ENCODE data around the gene CRB1. TPM values are rescaled to one million over a fixed set of nuclear protein-coding genes. Genes with fewer than 3 reads are reported as not detected.

CRB1 gene
- total RNA-seq, 1 donor from 2014 or later, result 0.05 TPM

DNA sequence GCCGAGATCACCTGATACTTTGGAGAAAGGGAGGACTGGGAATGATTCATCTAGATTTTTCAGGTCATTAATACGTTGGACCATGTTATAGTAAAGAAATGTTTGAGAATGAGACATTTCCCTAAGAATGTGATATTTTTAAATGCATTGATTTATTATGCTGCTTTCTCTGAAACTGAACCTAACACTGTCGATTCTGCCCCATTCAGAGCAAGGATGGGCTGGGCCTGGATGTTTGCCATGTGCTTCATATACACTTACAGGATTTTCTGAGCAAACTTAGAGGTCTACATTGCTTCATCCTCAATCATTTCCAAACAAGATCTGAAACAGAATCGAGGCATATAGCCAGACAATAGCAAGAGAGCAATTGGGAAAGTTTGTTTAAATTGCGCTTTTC is 183.3 kb downstream of the CRB1 start:
- Histone ChIP-seq H3K4me1 (no peaks in the 10 kb centered on the region), H3K4me3 (no peak overlapping the region), H3K36me3 (no peaks in the 10 kb centered on the region), H3K27ac (replicated peaks) (no peak overlapping the region), H3K27me3 (ENCODE audit: low read depth) (no peaks in the 10 kb centered on the region), H3K9me3 (replicated peaks) (no peaks in the 10 kb centered on the region)
- intact Hi-C loops (cut with micrococcal nuclease), result no loop called here
- TF ChIP-seq, protein P1, sequence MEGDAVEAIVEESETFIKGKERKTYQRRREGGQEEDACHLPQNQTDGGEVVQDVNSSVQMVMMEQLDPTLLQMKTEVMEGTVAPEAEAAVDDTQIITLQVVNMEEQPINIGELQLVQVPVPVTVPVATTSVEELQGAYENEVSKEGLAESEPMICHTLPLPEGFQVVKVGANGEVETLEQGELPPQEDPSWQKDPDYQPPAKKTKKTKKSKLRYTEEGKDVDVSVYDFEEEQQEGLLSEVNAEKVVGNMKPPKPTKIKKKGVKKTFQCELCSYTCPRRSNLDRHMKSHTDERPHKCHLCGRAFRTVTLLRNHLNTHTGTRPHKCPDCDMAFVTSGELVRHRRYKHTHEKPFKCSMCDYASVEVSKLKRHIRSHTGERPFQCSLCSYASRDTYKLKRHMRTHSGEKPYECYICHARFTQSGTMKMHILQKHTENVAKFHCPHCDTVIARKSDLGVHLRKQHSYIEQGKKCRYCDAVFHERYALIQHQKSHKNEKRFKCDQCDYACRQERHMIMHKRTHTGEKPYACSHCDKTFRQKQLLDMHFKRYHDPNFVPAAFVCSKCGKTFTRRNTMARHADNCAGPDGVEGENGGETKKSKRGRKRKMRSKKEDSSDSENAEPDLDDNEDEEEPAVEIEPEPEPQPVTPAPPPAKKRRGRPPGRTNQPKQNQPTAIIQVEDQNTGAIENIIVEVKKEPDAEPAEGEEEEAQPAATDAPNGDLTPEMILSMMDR (IDR thresholded peaks at IDR 0.05; ENCODE audit: borderline replicate concordance), result no peak
- no peak for DNase-seq

DNA sequence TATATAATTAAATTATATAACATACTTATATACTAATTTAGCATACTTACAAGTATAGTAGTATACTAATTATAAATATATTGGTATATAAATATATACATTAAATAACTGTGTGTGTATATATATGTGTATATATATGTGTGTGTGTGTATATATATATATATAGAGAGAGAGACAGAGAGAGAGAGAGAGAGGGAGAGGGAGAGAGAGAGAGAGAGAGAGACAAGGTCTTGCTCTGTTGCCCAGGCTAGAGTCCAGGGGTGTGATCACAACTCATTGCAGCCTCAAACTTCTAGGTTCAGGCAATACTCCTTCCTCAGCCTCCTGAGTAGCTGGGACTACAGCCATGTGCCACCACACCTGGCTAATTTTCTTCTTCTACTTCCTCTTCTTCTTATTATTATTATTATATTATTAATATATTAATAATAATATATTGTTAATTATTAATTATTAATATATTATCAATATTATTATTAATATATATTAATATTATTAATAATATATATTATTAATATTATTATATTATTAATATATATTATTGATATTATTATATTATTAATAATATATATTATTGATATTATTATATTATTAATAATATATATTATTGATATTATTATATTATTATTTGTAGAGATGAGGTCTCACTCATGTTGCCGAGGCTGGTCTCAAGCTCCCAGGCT is 185.5 kb downstream of the CRB1 start:
- Histone ChIP-seq H3K4me3 (no peak overlapping the region), H3K27ac (replicated peaks) (no peak overlapping the region), H3K36me3 (no peaks in the 10 kb centered on the region), H3K4me1 (no peaks in the 10 kb centered on the region), H3K9me3 (replicated peaks) (no peaks in the 10 kb centered on the region), H3K27me3 (ENCODE audit: low read depth) (no peaks in the 10 kb centered on the region)
- DNase-seq, result no peak
- TF ChIP-seq, protein P1 (IDR thresholded peaks at IDR 0.05; ENCODE audit: borderline replicate concordance), result no peak
- intact Hi-C loops (cut with micrococcal nuclease), result no loop called here

- H3K27me3 ChIP-seq (ENCODE audit: low read depth), result no peaks in the 10 kb centered on the region
- no peaks in the 10 kb centered on the region for H3K9me3 ChIP-seq (replicated peaks)
- no peaks in the 10 kb centered on the region for H3K36me3 ChIP-seq
- H3K4me1 ChIP-seq, result no peaks in the 10 kb centered on the region
- no peak overlapping the region for H3K27ac ChIP-seq (replicated peaks)
- intact Hi-C loops (cut with micrococcal nuclease), result no loop called here
- TF ChIP-seq, protein P1 (IDR thresholded peaks at IDR 0.05; ENCODE audit: borderline replicate concordance), result no peak
- no peak overlapping the region for H3K4me3 ChIP-seq
- DNase-seq, result no peak
Observed at GRCh38 chr1:197462539-197462938, 194.5 kb downstream of the CRB1 start.

DNA sequence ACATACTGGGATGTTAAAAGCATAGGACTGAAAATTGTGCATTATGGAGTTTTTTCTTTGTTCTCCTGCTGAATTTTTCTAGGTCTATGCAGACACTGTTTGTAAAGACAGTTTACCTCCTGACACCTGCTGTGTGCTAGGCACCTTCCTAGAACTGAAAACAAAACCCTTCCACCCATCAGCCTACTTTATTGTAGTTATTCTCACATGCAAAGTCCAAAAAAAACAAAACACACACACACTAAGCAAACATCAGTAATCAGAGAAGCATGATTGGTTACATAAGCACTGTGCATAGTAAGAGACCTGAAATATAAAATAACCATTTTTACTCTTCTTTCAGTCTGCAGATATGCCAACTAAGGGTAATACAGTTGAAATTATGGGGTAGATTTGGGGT is 195.1 kb downstream of the CRB1 start:
- no peak for DNase-seq
- no peaks in the 10 kb centered on the region for H3K4me1 ChIP-seq
- TF ChIP-seq, protein P1 (IDR thresholded peaks at IDR 0.05; ENCODE audit: borderline replicate concordance), result no peak
- no peak overlapping the region for H3K27ac ChIP-seq (replicated peaks)
- intact Hi-C loops (cut with micrococcal nuclease), result no loop called here
- H3K36me3 ChIP-seq, result no peaks in the 10 kb centered on the region
- H3K27me3 ChIP-seq (ENCODE audit: low read depth), result no peaks in the 10 kb centered on the region
- H3K9me3 ChIP-seq (replicated peaks), result no peaks in the 10 kb centered on the region
- H3K4me3 ChIP-seq, result no peak overlapping the region

DNA sequence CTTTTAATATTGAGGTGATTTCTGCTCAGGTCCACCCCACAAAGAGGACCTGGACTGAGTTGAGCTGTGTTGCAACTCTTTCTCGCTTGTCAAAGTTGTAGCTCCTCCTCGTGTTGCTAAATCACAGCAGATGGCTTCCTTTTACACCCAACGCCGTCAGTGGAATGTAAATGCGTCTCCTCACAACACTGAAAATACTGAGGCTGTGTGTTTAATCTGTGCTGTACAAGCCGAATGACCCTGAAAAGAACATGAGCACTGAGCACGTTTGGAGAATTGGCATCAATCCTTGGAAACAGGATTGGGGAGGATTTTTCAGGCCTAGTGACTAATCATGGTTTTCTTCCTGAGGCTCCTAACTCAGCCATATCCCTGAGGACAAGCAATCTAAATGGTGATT is 196.0 kb downstream of the CRB1 start:
- H3K9me3 ChIP-seq (replicated peaks), result no peaks in the 10 kb centered on the region
- TF ChIP-seq, protein P1 (IDR thresholded peaks at IDR 0.05; ENCODE audit: borderline replicate concordance), result no peak
- H3K27me3 ChIP-seq (ENCODE audit: low read depth), result no peaks in the 10 kb centered on the region
- no peak overlapping the region for H3K4me3 ChIP-seq
- H3K4me1 ChIP-seq, result no peaks in the 10 kb centered on the region
- no peak for DNase-seq
- H3K36me3 ChIP-seq, result no peaks in the 10 kb centered on the region
- intact Hi-C loops (cut with micrococcal nuclease), result no loop called here
- peak overlapping the region; percentile 18 for H3K27ac ChIP-seq (replicated peaks)

Data from left ventricle myocardium inferior (tissue), 1 donor.